Colon (tissue), 2 donors: ENCODE results near the gene TNNT3.

Experiments
- FAIRE-seq: peaks from 2 replicates; lab custom pipeline; 2012; peaks lifted over from hg19 to GRCh38; lab: Jason Lieb, UNC
- donor health status: control.
- donor health status: control.

Gene TNNT3

GRCh38 chr11:1896923-1897322 lies 22.6 kb upstream of the TNNT3 start:
- no peak for FAIRE-seq

GRCh38 chr11:1899090-1899489 lies 20.4 kb upstream of the TNNT3 start:
- FAIRE-seq: no peak

GRCh38 chr11:1899686-1900085 lies 19.8 kb upstream of the TNNT3 start:
- FAIRE-seq: no peak

GRCh38 chr11:1906181-1906580 lies 13.3 kb upstream of the TNNT3 start:
- no peak for FAIRE-seq

GRCh38 chr11:1906611-1907423 lies 12.7 kb upstream of the TNNT3 start:
- FAIRE-seq: no peak

GRCh38 chr11:1908618-1909017 lies 10.9 kb upstream of the TNNT3 start:
- no peak for FAIRE-seq

- FAIRE-seq: no peak
These were observed 10.0 kb upstream of the TNNT3 start for GRCh38 chr11:1909524-1909923.

GRCh38 chr11:1912289-1912878 lies 7.1 kb upstream of the TNNT3 start:
- no peak for FAIRE-seq

- FAIRE-seq: no peak
These were observed 6.0 kb upstream of the TNNT3 start for GRCh38 chr11:1913271-1914060.

- FAIRE-seq: no peak
These were observed 3.7 kb upstream of the TNNT3 start for GRCh38 chr11:1915795-1916131.

GRCh38 chr11:1916132-1916985 lies 3.1 kb upstream of the TNNT3 start:
- no peak for FAIRE-seq

GRCh38 chr11:1916986-1917522 lies 2.4 kb upstream of the TNNT3 start:
- FAIRE-seq: no peak

- FAIRE-seq: no peak
These were observed 1.7 kb upstream of the TNNT3 start for GRCh38 chr11:1917523-1918435.

- FAIRE-seq: no peak
These were observed 827 bp upstream of the TNNT3 start for GRCh38 chr11:1918436-1919315.

- no peak for FAIRE-seq
These were observed 815 bp downstream of the TNNT3 start for GRCh38 chr11:1920128-1920908.

- no peak for FAIRE-seq
These were observed 1.5 kb downstream of the TNNT3 start for GRCh38 chr11:1920909-1921573.

- no peak for FAIRE-seq
These were observed 2.2 kb downstream of the TNNT3 start for GRCh38 chr11:1921574-1922141.

GRCh38 chr11:1922481-1923081 lies 3.1 kb downstream of the TNNT3 start:
- no peak for FAIRE-seq
